ENCODE data around the gene TMEM236.
A peak's percentile ranks its signal among the peaks of the same experiment; 100 is the strongest.

The TMEM236 gene

DNA sequence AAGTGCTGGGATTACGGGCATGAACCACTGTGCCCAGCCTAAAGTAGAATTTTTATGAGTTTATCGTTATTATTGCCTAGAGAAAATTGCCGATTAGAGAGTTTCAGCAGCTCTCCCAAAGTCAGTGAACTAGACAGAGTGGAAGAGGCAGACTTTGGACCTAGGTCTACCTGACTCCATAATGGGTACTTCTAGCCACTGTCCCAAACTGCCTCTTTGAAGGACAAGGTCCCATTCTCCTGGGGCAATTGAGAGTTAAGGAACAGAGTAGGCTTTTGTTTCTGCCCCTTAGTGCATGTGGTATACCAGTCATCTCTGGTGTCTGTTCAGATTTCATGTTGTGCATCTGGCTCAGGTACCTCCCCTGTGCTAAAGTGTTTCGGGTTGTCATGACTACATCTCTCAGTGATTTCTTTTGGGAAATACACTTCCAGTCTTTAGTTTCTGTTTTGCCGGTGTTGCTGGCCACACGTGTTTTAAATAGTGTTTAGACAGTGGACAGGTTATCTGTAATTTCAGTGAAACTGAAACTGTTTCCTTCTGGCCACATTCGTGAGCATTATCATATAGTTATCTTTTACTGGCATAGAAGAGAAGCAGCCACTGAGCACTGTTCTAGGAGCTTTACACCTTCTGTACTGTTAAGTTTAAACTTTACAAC is 4.7 kb downstream of the TMEM236 start:
- Histone ChIP-seq H3K36me3 (ENCODE audit: low read length) (no peaks in the 10 kb centered on the region), H3K9me3 (ENCODE audit: insufficient read depth, low read length) (no peaks in the 10 kb centered on the region), H3F3A (ENCODE audit: insufficient read depth) (no peaks in the 10 kb centered on the region), H3K4me2 (ENCODE audit: low read depth, low read length, poor library complexity, severe bottlenecking) (peak overlapping the region; percentile 19), H3K9me2 (replicated peaks; ENCODE audit: insufficient read depth, low read length) (no peaks in the 10 kb centered on the region), H3K27ac (ENCODE audit: low read depth, low read length) (no peak overlapping the region), H2AFZ (ENCODE audit: low read depth, low read length, severe bottlenecking) (no peak overlapping the region), H3K79me2 (ENCODE audit: insufficient read depth, low read length) (no peaks in the 10 kb centered on the region), H3K4me3 (ENCODE audit: insufficient read depth, low read length, poor library complexity, severe bottlenecking) (no peak overlapping the region), H4K20me1 (ENCODE audit: low read depth, low read length) (no peaks in the 10 kb centered on the region), H3K27me3 (ENCODE audit: low read length) (no peaks in the 10 kb centered on the region), H3K9ac (ENCODE audit: low read length) (no peak overlapping the region)
- TF ChIP-seq EZH2phosphoT487 (conservative IDR thresholded peaks at IDR 0.05; ENCODE audit: low read length): no peak

GRCh38 chr10:17758200-17758599 is 6.2 kb downstream of the TMEM236 start:
- Histone ChIP-seq H3K27ac (ENCODE audit: low read depth, low read length) (no peak overlapping the region), H2AFZ (ENCODE audit: low read depth, low read length, severe bottlenecking) (no peak overlapping the region), H3K36me3 (ENCODE audit: low read length) (no peaks in the 10 kb centered on the region), H3K9me3 (ENCODE audit: insufficient read depth, low read length) (no peaks in the 10 kb centered on the region), H3K4me3 (ENCODE audit: insufficient read depth, low read length, poor library complexity, severe bottlenecking) (no peak overlapping the region), H3F3A (ENCODE audit: insufficient read depth) (no peaks in the 10 kb centered on the region), H3K79me2 (ENCODE audit: insufficient read depth, low read length) (no peaks in the 10 kb centered on the region), H4K20me1 (ENCODE audit: low read depth, low read length) (no peaks in the 10 kb centered on the region), H3K9me2 (replicated peaks; ENCODE audit: insufficient read depth, low read length) (no peaks in the 10 kb centered on the region), H3K4me2 (ENCODE audit: low read depth, low read length, poor library complexity, severe bottlenecking) (no peak overlapping the region), H3K9ac (ENCODE audit: low read length) (no peak overlapping the region), H3K27me3 (ENCODE audit: low read length) (no peaks in the 10 kb centered on the region)
- TF ChIP-seq, protein P1, sequence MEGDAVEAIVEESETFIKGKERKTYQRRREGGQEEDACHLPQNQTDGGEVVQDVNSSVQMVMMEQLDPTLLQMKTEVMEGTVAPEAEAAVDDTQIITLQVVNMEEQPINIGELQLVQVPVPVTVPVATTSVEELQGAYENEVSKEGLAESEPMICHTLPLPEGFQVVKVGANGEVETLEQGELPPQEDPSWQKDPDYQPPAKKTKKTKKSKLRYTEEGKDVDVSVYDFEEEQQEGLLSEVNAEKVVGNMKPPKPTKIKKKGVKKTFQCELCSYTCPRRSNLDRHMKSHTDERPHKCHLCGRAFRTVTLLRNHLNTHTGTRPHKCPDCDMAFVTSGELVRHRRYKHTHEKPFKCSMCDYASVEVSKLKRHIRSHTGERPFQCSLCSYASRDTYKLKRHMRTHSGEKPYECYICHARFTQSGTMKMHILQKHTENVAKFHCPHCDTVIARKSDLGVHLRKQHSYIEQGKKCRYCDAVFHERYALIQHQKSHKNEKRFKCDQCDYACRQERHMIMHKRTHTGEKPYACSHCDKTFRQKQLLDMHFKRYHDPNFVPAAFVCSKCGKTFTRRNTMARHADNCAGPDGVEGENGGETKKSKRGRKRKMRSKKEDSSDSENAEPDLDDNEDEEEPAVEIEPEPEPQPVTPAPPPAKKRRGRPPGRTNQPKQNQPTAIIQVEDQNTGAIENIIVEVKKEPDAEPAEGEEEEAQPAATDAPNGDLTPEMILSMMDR (IDR thresholded peaks at IDR 0.05; ENCODE audit: insufficient read depth, low read length, poor library complexity, severe bottlenecking): no peak
- TF ChIP-seq EZH2phosphoT487 (conservative IDR thresholded peaks at IDR 0.05; ENCODE audit: low read length): no peak

DNA sequence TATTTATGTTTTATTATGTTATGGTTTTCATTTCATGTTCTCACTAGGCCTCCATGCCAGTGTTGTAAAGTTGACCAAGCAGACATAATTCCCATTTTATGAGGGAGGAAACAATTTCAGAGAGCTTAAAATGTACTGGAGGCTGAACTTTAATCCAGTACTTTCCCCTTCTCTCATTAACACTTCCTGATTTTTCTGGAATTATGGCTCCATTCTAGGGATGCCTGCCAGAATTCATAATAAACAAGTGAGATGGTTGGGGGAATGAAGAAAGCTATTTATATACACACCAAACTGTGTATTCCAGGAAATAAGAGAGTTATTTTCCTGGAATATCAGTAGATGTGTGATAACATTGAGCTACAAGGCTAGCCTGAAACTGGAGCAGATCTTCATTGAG is 6.9 kb downstream of the TMEM236 start:
- Histone ChIP-seq H4K20me1 (ENCODE audit: low read depth, low read length) (no peaks in the 10 kb centered on the region), H3K27ac (ENCODE audit: low read depth, low read length) (no peak overlapping the region), H3K9me2 (replicated peaks; ENCODE audit: insufficient read depth, low read length) (no peaks in the 10 kb centered on the region), H2AFZ (ENCODE audit: low read depth, low read length, severe bottlenecking) (no peak overlapping the region), H3K79me2 (ENCODE audit: insufficient read depth, low read length) (no peaks in the 10 kb centered on the region), H3F3A (ENCODE audit: insufficient read depth) (no peaks in the 10 kb centered on the region), H3K36me3 (ENCODE audit: low read length) (no peaks in the 10 kb centered on the region), H3K27me3 (ENCODE audit: low read length) (no peaks in the 10 kb centered on the region), H3K4me2 (ENCODE audit: low read depth, low read length, poor library complexity, severe bottlenecking) (no peak overlapping the region), H3K9ac (ENCODE audit: low read length) (no peak overlapping the region), H3K4me3 (ENCODE audit: insufficient read depth, low read length, poor library complexity, severe bottlenecking) (no peak overlapping the region), H3K9me3 (ENCODE audit: insufficient read depth, low read length) (no peaks in the 10 kb centered on the region)
- TF ChIP-seq EZH2phosphoT487 (conservative IDR thresholded peaks at IDR 0.05; ENCODE audit: low read length): no peak
- TF ChIP-seq, protein P1 (IDR thresholded peaks at IDR 0.05; ENCODE audit: insufficient read depth, low read length, poor library complexity, severe bottlenecking): no peak

DNA sequence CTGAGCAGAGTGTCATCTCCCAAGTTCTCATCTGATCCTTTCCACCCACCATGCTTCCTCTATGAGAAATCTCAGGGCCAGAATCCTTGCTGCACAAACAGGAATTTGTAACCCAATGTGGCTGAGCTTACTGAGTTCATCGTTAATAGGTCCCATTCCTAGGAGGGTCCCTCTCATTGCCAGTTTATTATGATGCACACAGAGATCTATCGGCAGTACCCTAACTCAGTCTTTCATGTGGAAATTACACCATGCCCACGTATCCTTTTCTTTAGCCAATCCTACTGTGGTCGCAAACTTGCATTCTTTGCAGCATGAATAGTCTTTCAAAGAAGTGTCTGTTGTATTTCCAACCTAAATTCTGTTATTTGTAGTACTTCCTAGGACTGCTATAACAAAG is 12.1 kb downstream of the TMEM236 start:
- Histone ChIP-seq H3K9me3 (ENCODE audit: insufficient read depth, low read length) (no peaks in the 10 kb centered on the region), H3K4me2 (ENCODE audit: low read depth, low read length, poor library complexity, severe bottlenecking) (no peak overlapping the region), H3K9me2 (replicated peaks; ENCODE audit: insufficient read depth, low read length) (no peaks in the 10 kb centered on the region), H3K27ac (ENCODE audit: low read depth, low read length) (no peak overlapping the region), H3K36me3 (ENCODE audit: low read length) (no peaks in the 10 kb centered on the region), H2AFZ (ENCODE audit: low read depth, low read length, severe bottlenecking) (no peak overlapping the region), H3K9ac (ENCODE audit: low read length) (no peak overlapping the region), H3K27me3 (ENCODE audit: low read length) (no peaks in the 10 kb centered on the region), H3F3A (ENCODE audit: insufficient read depth) (no peaks in the 10 kb centered on the region), H4K20me1 (ENCODE audit: low read depth, low read length) (no peaks in the 10 kb centered on the region), H3K4me3 (ENCODE audit: insufficient read depth, low read length, poor library complexity, severe bottlenecking) (no peak overlapping the region), H3K79me2 (ENCODE audit: insufficient read depth, low read length) (no peaks in the 10 kb centered on the region)
- no peak for TF ChIP-seq EZH2phosphoT487 (conservative IDR thresholded peaks at IDR 0.05; ENCODE audit: low read length)
- TF ChIP-seq, protein P1 (IDR thresholded peaks at IDR 0.05; ENCODE audit: insufficient read depth, low read length, poor library complexity, severe bottlenecking): no peak
